Measurements from ENCODE around the gene C16orf54. TPM values are rescaled to one million over a fixed set of nuclear protein-coding genes. Genes with fewer than 3 reads are reported as not detected.
A peak's percentile ranks its signal among the peaks of the same experiment; 100 is the strongest.

The C16orf54 gene
- total and polyA plus RNA-seq, 9 of the 15 experiments (the other 6 are each of a cell fraction or from before 2014, with no cell fraction given), result 0.09 TPM; not detected in 8

GRCh38 chr16:29699324-29700219 lies 46.2 kb downstream of the C16orf54 start (continued):
- TF ChIP-seq DIDO1 (tag; IDR thresholded peaks at IDR 0.05; ENCODE audit: low read depth), result no peak
- peak in 1 of 3 experiments; percentile 54 for TF ChIP-seq YY1 (IDR thresholded peaks at IDR 0.05; ENCODE audit: borderline replicate concordance in 1 of 3, control insufficient read depth in 1 of 3, extremely low read depth in 1 of 3, insufficient read depth in 3 of 3, insufficient read length in 1 of 3, insufficient replicate concordance in 2 of 3, low read depth in 1 of 3, low read length in 2 of 3)
- no peak for TF ChIP-seq GATAD2B (IDR thresholded peaks at IDR 0.05; ENCODE audit: borderline replicate concordance)
- TF ChIP-seq SREBF2 (CRISPR knock-in tag; IDR thresholded peaks at IDR 0.05), result no peak
- TF ChIP-seq FOXK2 (conservative IDR thresholded peaks at IDR 0.05 in 1 of 2, IDR thresholded peaks at IDR 0.05 in 1 of 2; ENCODE audit: low read depth in 2 of 2), result no peak
- TF ChIP-seq ETS1 (conservative IDR thresholded peaks at IDR 0.05; ENCODE audit: control insufficient read depth, low read depth, low read length), result no peak
- TF ChIP-seq, protein P1, sequence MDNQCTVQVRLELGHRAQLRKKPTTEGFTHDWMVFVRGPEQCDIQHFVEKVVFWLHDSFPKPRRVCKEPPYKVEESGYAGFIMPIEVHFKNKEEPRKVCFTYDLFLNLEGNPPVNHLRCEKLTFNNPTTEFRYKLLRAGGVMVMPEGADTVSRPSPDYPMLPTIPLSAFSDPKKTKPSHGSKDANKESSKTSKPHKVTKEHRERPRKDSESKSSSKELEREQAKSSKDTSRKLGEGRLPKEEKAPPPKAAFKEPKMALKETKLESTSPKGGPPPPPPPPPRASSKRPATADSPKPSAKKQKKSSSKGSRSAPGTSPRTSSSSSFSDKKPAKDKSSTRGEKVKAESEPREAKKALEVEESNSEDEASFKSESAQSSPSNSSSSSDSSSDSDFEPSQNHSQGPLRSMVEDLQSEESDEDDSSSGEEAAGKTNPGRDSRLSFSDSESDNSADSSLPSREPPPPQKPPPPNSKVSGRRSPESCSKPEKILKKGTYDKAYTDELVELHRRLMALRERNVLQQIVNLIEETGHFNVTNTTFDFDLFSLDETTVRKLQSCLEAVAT (IDR thresholded peaks at IDR 0.05), result no peak
- no peak for TF ChIP-seq MECOM (CRISPR knock-in tag; IDR thresholded peaks at IDR 0.05)
- TF ChIP-seq ZNF668 (CRISPR knock-in tag; IDR thresholded peaks at IDR 0.05), result no peak
- no peak for TF ChIP-seq TAF9B (IDR thresholded peaks at IDR 0.05; ENCODE audit: partially characterized antibody)
- no peak for TF ChIP-seq NFE2L1 (tag; IDR thresholded peaks at IDR 0.05; ENCODE audit: borderline replicate concordance, low read depth)
- TF ChIP-seq FOXK1 (CRISPR knock-in tag; IDR thresholded peaks at IDR 0.05; ENCODE audit: borderline replicate concordance), result no peak
- TF ChIP-seq, protein P2, sequence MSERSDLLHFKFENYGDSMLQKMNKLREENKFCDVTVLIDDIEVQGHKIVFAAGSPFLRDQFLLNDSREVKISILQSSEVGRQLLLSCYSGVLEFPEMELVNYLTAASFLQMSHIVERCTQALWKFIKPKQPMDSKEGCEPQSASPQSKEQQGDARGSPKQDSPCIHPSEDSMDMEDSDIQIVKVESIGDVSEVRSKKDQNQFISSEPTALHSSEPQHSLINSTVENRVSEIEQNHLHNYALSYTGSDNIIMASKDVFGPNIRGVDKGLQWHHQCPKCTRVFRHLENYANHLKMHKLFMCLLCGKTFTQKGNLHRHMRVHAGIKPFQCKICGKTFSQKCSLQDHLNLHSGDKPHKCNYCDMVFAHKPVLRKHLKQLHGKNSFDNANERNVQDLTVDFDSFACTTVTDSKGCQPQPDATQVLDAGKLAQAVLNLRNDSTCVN (CRISPR knock-in tag; IDR thresholded peaks at IDR 0.05), result no peak
- peak; percentile 6; the same call in 1 of the 2 replicates for TF ChIP-seq ZNF3 (CRISPR knock-in tag; IDR thresholded peaks at IDR 0.05)
- 0 out of 2 replicates have a peak, but pooled peaks have one; percentile 8 for TF ChIP-seq NCOR1 (IDR thresholded peaks at IDR 0.05)
- no peak for TF ChIP-seq ZNF165 (CRISPR knock-in tag; IDR thresholded peaks at IDR 0.05; ENCODE audit: borderline replicate concordance)
- TF ChIP-seq, protein P3, sequence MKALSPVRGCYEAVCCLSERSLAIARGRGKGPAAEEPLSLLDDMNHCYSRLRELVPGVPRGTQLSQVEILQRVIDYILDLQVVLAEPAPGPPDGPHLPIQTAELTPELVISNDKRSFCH (CRISPR knock-in tag; IDR thresholded peaks at IDR 0.05), result no peak
- TF ChIP-seq, protein P3 (tag; IDR thresholded peaks at IDR 0.05), result no peak
- TF ChIP-seq, protein P4, sequence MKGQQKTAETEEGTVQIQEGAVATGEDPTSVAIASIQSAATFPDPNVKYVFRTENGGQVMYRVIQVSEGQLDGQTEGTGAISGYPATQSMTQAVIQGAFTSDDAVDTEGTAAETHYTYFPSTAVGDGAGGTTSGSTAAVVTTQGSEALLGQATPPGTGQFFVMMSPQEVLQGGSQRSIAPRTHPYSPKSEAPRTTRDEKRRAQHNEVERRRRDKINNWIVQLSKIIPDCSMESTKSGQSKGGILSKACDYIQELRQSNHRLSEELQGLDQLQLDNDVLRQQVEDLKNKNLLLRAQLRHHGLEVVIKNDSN (CRISPR knock-in tag; IDR thresholded peaks at IDR 0.05), result no peak
- TF ChIP-seq OTX1 (CRISPR knock-in tag; IDR thresholded peaks at IDR 0.05), result 0 out of 2 replicates have a peak, but pooled peaks have one; percentile 2
- peak; percentile 59 to 66 for TF ChIP-seq NRF1 (conservative IDR thresholded peaks at IDR 0.05 in 1 of 2, IDR thresholded peaks at IDR 0.05 in 1 of 2)
- no peak for TF ChIP-seq TEAD1 (CRISPR knock-in tag; IDR thresholded peaks at IDR 0.05)
